ENCODE results near the gene TACC2.

DNA sequence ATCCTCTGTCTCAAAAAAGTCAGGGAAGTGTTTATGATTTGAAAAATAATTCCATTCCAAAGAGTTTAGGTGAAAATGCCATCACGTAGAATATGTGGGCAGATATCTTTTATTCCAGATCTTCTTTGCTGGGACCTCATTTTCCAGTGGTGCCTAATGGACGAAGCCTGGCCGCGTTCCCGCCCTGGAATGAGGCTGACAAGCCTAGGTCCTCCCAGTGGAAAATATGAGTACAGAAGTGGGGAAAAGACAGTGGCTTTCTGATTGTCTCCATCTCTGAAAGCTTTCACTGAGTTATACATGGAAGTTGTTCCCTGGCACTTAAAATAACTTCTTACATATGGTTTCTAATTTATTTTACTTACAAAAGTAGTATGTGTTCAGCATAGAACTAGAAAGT lies 139.4 kb downstream of the TACC2 start:
- peak in 3 of 4 experiments; percentile 11 to 67 (median 64) for TF ChIP-seq CTCF (IDR thresholded peaks at IDR 0.05)
- peak; percentile 73 for TF ChIP-seq POLR2AphosphoS5 (IDR thresholded peaks at IDR 0.05)

Data from gastroesophageal sphincter (tissue), 3 donors.